ENCODE measurements around the gene CPM. TPM values are rescaled to one million over a fixed set of nuclear protein-coding genes. Genes with fewer than 3 reads are reported as not detected.

CPM gene
- total RNA-seq, 1 experiment from 2014 or later, result 3.1 TPM

GRCh38 chr12:68977335-68977734 is 44.4 kb upstream of the CPM start:
- Histone ChIP-seq H2AFZ (ENCODE audit: low read length) (no peak overlapping the region), H3K36me3 (ENCODE audit: low read depth, low read length) (no peaks in the 10 kb centered on the region), H3K9me2 (replicated peaks; ENCODE audit: low read length) (no peaks in the 10 kb centered on the region), H3K79me2 (ENCODE audit: low read length) (no peaks in the 10 kb centered on the region), H3K4me2 (ENCODE audit: low read length) (no peak overlapping the region), H3K4me1 (ENCODE audit: insufficient read depth, low read length) (no peaks in the 10 kb centered on the region; the same call in 1 of the 2 replicates), H3K27ac (ENCODE audit: low read length) (no peak overlapping the region), H4K20me1 (ENCODE audit: low read length) (no peaks in the 10 kb centered on the region), H3K27me3 (ENCODE audit: low read length) (no peaks in the 10 kb centered on the region), H3K9ac (ENCODE audit: low read length) (no peak overlapping the region), H3K9me3 (ENCODE audit: low read length) (no peaks in the 10 kb centered on the region), H3K4me3 (ENCODE audit: low read length) (no peak overlapping the region), H3F3A (ENCODE audit: low read length, unreplicated experiment) (no peaks in the 10 kb centered on the region)
- ChIA-PET POLR2A (ENCODE audit: unreplicated experiment) (no interaction called here), CTCF (no interaction called here)
- intact Hi-C loops (cut with micrococcal nuclease), result no loop called here
- DNase-seq (no peak), ATAC-seq (no peak)
- no TSS peak for BruUV-seq (replicated peaks)
- TF ChIP-seq EZH2phosphoT487 (IDR thresholded peaks at IDR 0.05; ENCODE audit: borderline replicate concordance, low read length), result no peak
- no peak for TF ChIP-seq CTCF (conservative IDR thresholded peaks at IDR 0.05; ENCODE audit: low read depth, low read length)
- TF ChIP-seq EZH2 (IDR thresholded peaks at IDR 0.05; ENCODE audit: low read length, unreplicated experiment), result no peak

- H3K36me3 ChIP-seq (ENCODE audit: low read depth, low read length), result no peaks in the 10 kb centered on the region
- H3K9ac ChIP-seq (ENCODE audit: low read length), result no peak overlapping the region
- H3K9me2 ChIP-seq (replicated peaks; ENCODE audit: low read length), result no peaks in the 10 kb centered on the region
- intact Hi-C loops (cut with micrococcal nuclease), result no loop called here
- no peaks in the 10 kb centered on the region for H3F3A ChIP-seq (ENCODE audit: low read length, unreplicated experiment)
- no peaks in the 10 kb centered on the region for H3K27me3 ChIP-seq (ENCODE audit: low read length)
- no peak for TF ChIP-seq EZH2phosphoT487 (IDR thresholded peaks at IDR 0.05; ENCODE audit: borderline replicate concordance, low read length)
- no peak overlapping the region for H3K27ac ChIP-seq (ENCODE audit: low read length)
- H3K4me1 ChIP-seq (ENCODE audit: insufficient read depth, low read length), result no peaks in the 10 kb centered on the region; the same call in 1 of the 2 replicates
- no peaks in the 10 kb centered on the region for H4K20me1 ChIP-seq (ENCODE audit: low read length)
- CTCF ChIA-PET, result no interaction called here
- H2AFZ ChIP-seq (ENCODE audit: low read length), result no peak overlapping the region
- POLR2A ChIA-PET (ENCODE audit: unreplicated experiment), result no interaction called here
- H3K4me3 ChIP-seq (ENCODE audit: low read length), result no peak overlapping the region
- H3K9me3 ChIP-seq (ENCODE audit: low read length), result no peaks in the 10 kb centered on the region
- no peaks in the 10 kb centered on the region for H3K79me2 ChIP-seq (ENCODE audit: low read length)
- no peak for DNase-seq
- BruUV-seq (replicated peaks), result no TSS peak
- H3K4me2 ChIP-seq (ENCODE audit: low read length), result no peak overlapping the region
- no peak for ATAC-seq
Observed at GRCh38 chr12:68976395-68976841, 43.4 kb upstream of the CPM start.

- ChIA-PET CTCF (no interaction called here), POLR2A (ENCODE audit: unreplicated experiment) (no interaction called here)
- Histone ChIP-seq H3K4me2 (ENCODE audit: low read length) (no peak overlapping the region), H3K27me3 (ENCODE audit: low read length) (no peaks in the 10 kb centered on the region), H3K4me3 (ENCODE audit: low read length) (no peak overlapping the region), H4K20me1 (ENCODE audit: low read length) (no peaks in the 10 kb centered on the region), H3K27ac (ENCODE audit: low read length) (no peak overlapping the region), H3K36me3 (ENCODE audit: low read depth, low read length) (no peaks in the 10 kb centered on the region), H3K4me1 (ENCODE audit: insufficient read depth, low read length) (peaks cover 5% of the 10 kb centered on the region), H3K79me2 (ENCODE audit: low read length) (no peaks in the 10 kb centered on the region), H3K9me3 (ENCODE audit: low read length) (no peaks in the 10 kb centered on the region), H3K9ac (ENCODE audit: low read length) (no peak overlapping the region), H3K9me2 (replicated peaks; ENCODE audit: low read length) (no peaks in the 10 kb centered on the region), H2AFZ (ENCODE audit: low read length) (no peak overlapping the region), H3F3A (ENCODE audit: low read length, unreplicated experiment) (no peaks in the 10 kb centered on the region)
- ATAC-seq (no peak), DNase-seq (no peak)
- no TSS peak for BruUV-seq (replicated peaks)
- no peak for TF ChIP-seq EZH2phosphoT487 (IDR thresholded peaks at IDR 0.05; ENCODE audit: borderline replicate concordance, low read length)
- no peak for TF ChIP-seq EZH2 (IDR thresholded peaks at IDR 0.05; ENCODE audit: low read length, unreplicated experiment)
- no peak for TF ChIP-seq CTCF (conservative IDR thresholded peaks at IDR 0.05; ENCODE audit: low read depth, low read length)
- intact Hi-C loops (cut with micrococcal nuclease), result no loop called here
Observed at GRCh38 chr12:68975811-68976210, 42.8 kb upstream of the CPM start.
